CD4-positive, alpha-beta T cell (primary cell): ENCODE data around the gene EIF2B5. TPM values are rescaled to one million over a fixed set of nuclear protein-coding genes. Genes with fewer than 3 reads are reported as not detected.

ENCODE experiments used
- ATAC-seq: fragments of 200-7000 bp; cut with Tn5 transposase; one replicate; pipeline ENCODE4 v1.10.0; 2022; ENCODE audit warnings: mild to moderate bottlenecking; ENCODE audit not compliant: poor library complexity
- CTCF ChIA-PET: fragments of 350-600 bp; sonication (Branson Sonifier 250); formaldehyde crosslinking; loops from one replicate; lab custom pipeline; 2021; ENCODE audit warnings: antibody characterized with exemption, inconsistent platforms; lab: Charles Lee
- POLR2A ChIA-PET: fragments of 350-600 bp; sonication (Branson Sonifier 250); formaldehyde crosslinking; loops from one replicate; lab custom pipeline; 2021; ENCODE audit warnings: antibody characterized with exemption, inconsistent platforms; lab: Charles Lee
- DNase-seq, 14 experiments: peaks; one replicate each; pipeline ENCODE4 v3.0.0-alpha.2; 2013 to 2020; ENCODE audit warnings: mixed read lengths in 2 of 14
- H3K27ac ChIP-seq, 2 donors: one replicate each; pipeline versions ENCODE4 v1.5.1 to v1.7.0; 2013; ENCODE audit warnings: low read length in 2 of 2, low read depth in 1 of 2, mild to moderate bottlenecking in 1 of 2
- H3K27me3 ChIP-seq, 2 experiments: 1 replicate in 1 of 2; 2 replicates in 1 of 2; pipeline versions ENCODE4 v1.6.1 to v1.7.0; 2013; ENCODE audit warnings: low read length in 2 of 2, control low read depth in 1 of 2, mild to moderate bottlenecking in 1 of 2, moderate library complexity in 1 of 2; ENCODE audit not compliant: insufficient read depth in 2 of 2, control insufficient read depth in 1 of 2
- H3K36me3 ChIP-seq: one replicate; pipeline ENCODE4 v1.6.1; 2013; ENCODE audit warnings: low read length, control low read depth; ENCODE audit not compliant: insufficient read depth
- H3K4me1 ChIP-seq: one replicate; pipeline ENCODE4 v1.6.1; 2013; ENCODE audit warnings: low read length, control low read depth; ENCODE audit not compliant: insufficient read depth
- H3K4me3 ChIP-seq: one replicate; pipeline ENCODE4 v1.5.1; 2013; ENCODE audit warnings: mild to moderate bottlenecking, low read length, moderate library complexity
- H3K9me3 ChIP-seq, 2 experiments: 1 replicate in 1 of 2; 2 replicates in 1 of 2; pipeline versions ENCODE4 v1.6.1 to v1.7.0; 2013; ENCODE audit warnings: low read length in 2 of 2, mild to moderate bottlenecking in 2 of 2, control low read depth in 1 of 2, moderate library complexity in 1 of 2; ENCODE audit not compliant: control insufficient read depth in 1 of 2, insufficient read depth in 1 of 2
- H3K27ac Mint-ChIP-seq: one replicate; pipeline ENCODE4 v1.8.0; 2020; ENCODE audit warnings: mixed read lengths
- H3K27me3 Mint-ChIP-seq: one replicate; pipeline ENCODE4 v1.8.0; 2021; ENCODE audit warnings: mixed read lengths
- H3K36me3 Mint-ChIP-seq: one replicate; pipeline ENCODE4 v1.8.0; 2021; ENCODE audit warnings: low read depth, mixed read lengths
- H3K4me1 Mint-ChIP-seq: one replicate; pipeline ENCODE4 v1.8.0; 2021; ENCODE audit warnings: low read depth, mixed read lengths
- H3K4me3 Mint-ChIP-seq: one replicate; pipeline ENCODE4 v1.8.0; 2020; ENCODE audit warnings: mild to moderate bottlenecking, mixed read lengths
- H3K9me3 Mint-ChIP-seq: one replicate; pipeline ENCODE4 v1.8.0; 2020; ENCODE audit warnings: mixed read lengths
- intact Hi-C, 2 experiments: fragments of 100-400 bp; cut with DNase I in 1 of 2; cut with micrococcal nuclease in 1 of 2; formaldehyde crosslinking; loops; one replicate each; pipeline versions ENCODE4 v1.15.1 to v1.9.0; 2023 to 2025; cut with DNase I, micrococcal nuclease
- total RNA-seq, 174 experiments: library from RNA in 2 of 174; stranded (reverse) in 2 of 174; gene quantifications; one replicate each; pipeline ENCODE4 v1.2.3 and lab custom pipeline; 2021 to 2026
- TF ChIP-seq, protein P1 (sequence below): fragments of 200-600 bp; IDR thresholded peaks from one replicate; pipeline ENCODE4 v1.8.0; 2022; ENCODE audit warnings: antibody characterized with exemption, mild to moderate bottlenecking

The EIF2B5 gene
- total RNA-seq, 2 experiments from 2014 or later, result 53.6 TPM

DNA sequence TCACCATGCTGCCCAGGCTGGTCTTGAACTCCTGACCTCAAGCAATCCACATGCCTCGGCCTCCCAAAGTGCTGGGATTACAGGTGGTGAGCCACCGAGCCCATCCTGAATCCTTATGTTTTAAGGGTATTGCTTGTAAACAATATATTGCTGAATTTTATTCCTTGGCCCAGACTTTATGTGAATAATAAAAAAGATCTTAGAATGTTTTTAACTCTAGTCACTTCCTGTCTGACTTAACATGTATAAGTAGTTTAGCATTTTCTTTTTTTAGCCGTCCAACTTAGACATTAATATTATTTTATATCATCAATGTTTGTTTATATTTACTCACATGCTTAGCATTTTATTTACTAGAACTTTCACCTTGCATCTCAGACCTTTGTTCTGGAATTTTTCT lies 9.2 kb upstream of the EIF2B5 start:
- Mint-ChIP-seq H3K4me1 (no peaks in the 10 kb centered on the region), H3K27ac (no peak overlapping the region), H3K27me3 (no peaks in the 10 kb centered on the region), H3K4me3 (no peak overlapping the region), H3K9me3 (no peaks in the 10 kb centered on the region), H3K36me3 (no peaks in the 10 kb centered on the region)
- Histone ChIP-seq H3K27me3 (no peaks in the 10 kb centered on the region), H3K27ac (no peak overlapping the region), H3K4me1 (no peaks in the 10 kb centered on the region), H3K9me3 (no peaks in the 10 kb centered on the region), H3K36me3 (no peaks in the 10 kb centered on the region), H3K4me3 (no peak overlapping the region)
- TF ChIP-seq, protein P1, sequence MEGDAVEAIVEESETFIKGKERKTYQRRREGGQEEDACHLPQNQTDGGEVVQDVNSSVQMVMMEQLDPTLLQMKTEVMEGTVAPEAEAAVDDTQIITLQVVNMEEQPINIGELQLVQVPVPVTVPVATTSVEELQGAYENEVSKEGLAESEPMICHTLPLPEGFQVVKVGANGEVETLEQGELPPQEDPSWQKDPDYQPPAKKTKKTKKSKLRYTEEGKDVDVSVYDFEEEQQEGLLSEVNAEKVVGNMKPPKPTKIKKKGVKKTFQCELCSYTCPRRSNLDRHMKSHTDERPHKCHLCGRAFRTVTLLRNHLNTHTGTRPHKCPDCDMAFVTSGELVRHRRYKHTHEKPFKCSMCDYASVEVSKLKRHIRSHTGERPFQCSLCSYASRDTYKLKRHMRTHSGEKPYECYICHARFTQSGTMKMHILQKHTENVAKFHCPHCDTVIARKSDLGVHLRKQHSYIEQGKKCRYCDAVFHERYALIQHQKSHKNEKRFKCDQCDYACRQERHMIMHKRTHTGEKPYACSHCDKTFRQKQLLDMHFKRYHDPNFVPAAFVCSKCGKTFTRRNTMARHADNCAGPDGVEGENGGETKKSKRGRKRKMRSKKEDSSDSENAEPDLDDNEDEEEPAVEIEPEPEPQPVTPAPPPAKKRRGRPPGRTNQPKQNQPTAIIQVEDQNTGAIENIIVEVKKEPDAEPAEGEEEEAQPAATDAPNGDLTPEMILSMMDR, result no peak
- DNase-seq, result no peak
- ATAC-seq, result no peak
- intact Hi-C loops, result no loop called here
- POLR2A ChIA-PET, result no interaction called here
- CTCF ChIA-PET, result no interaction called here

DNA sequence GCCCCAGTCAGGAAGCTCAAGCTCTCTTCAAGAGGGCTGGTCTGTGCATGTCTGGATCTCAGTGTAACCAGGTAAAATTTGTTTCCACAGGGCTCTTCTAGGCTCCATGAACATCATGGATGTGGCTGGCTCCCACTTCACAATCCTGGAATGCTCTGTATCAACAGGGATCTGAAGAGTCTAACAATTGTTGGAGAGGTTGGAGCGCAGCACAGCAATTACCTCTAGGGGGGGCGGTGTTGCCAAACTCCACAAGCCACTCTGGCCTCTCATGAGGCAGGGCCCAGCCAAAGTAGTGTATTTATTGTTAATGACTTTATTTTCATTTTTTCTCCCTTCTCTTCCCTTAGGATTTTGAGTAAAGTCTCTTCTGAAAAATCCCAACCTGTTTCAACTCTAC lies 6.1 kb upstream of the EIF2B5 start:
- POLR2A ChIA-PET, result no interaction called here
- Mint-ChIP-seq H3K27me3 (no peaks in the 10 kb centered on the region), H3K4me3 (no peak overlapping the region), H3K36me3 (no peaks in the 10 kb centered on the region), H3K4me1 (peaks cover 9% of the 10 kb centered on the region), H3K27ac (no peak overlapping the region), H3K9me3 (no peaks in the 10 kb centered on the region)
- H3K27me3 ChIP-seq, result no peaks in the 10 kb centered on the region
- no peak overlapping the region for H3K4me3 ChIP-seq
- ATAC-seq (no peak), DNase-seq (peak in 1 of 14 experiments; percentile 9)
- TF ChIP-seq, protein P1, result no peak
- H3K9me3 ChIP-seq, result no peaks in the 10 kb centered on the region
- H3K36me3 ChIP-seq, result no peaks in the 10 kb centered on the region
- CTCF ChIA-PET, result interaction anchor here (0.6 kb wide), 1 partner anchor 23 kb away, joined by 3 read pairs; no protein-coding TSS in a partner anchor
- H3K27ac ChIP-seq, result no peak overlapping the region
- intact Hi-C loops, result no loop called here
- H3K4me1 ChIP-seq, result peaks cover 5% of the 10 kb centered on the region

DNA sequence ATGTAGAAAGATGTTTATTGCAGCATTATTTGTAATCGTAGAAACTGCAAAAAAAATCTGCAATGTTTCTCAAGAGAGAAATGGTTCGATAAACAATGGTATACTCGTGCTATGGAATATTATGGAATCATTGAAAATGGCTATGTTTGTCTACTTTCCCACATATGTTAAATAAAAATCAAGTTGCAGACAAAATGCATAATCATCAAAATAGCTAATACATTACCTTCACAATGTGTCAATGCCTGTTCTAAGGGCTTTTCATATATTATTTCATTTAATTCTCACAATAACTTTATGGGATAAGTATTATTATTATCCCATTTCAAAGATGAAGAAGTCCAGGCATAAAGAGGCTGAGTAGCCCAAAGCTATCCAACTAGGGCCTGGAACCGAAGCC lies 2.2 kb upstream of the EIF2B5 start:
- CTCF ChIA-PET, result interaction anchor here (1.8 to 1.9 kb wide), 2 partner anchors 117 to 248 kb away, joined by 3 to 6 read pairs; partner anchors contain the start of gene PARL
- H3K9me3 ChIP-seq, result no peaks in the 10 kb centered on the region
- peaks cover 29% of the 10 kb centered on the region for H3K4me1 ChIP-seq
- POLR2A ChIA-PET, result no interaction called here
- TF ChIP-seq, protein P1, result no peak
- H3K4me1 Mint-ChIP-seq, result peaks cover 48% of the 10 kb centered on the region
- peaks cover 6% of the 10 kb centered on the region for H3K36me3 ChIP-seq
- peak overlapping the region; percentile 34 for H3K27ac Mint-ChIP-seq
- DNase-seq, result no peak
- no peak overlapping the region for H3K27ac ChIP-seq
- no peak overlapping the region for H3K4me3 ChIP-seq
- no peaks in the 10 kb centered on the region for H3K9me3 Mint-ChIP-seq
- H3K27me3 Mint-ChIP-seq, result no peaks in the 10 kb centered on the region
- no peak for ATAC-seq
- peaks cover 38% of the 10 kb centered on the region for H3K36me3 Mint-ChIP-seq
- H3K27me3 ChIP-seq, result no peaks in the 10 kb centered on the region
- H3K4me3 Mint-ChIP-seq, result peak overlapping the region; percentile 99
- intact Hi-C loops, result no loop called here
